Measurements from ENCODE around the gene GRIK1. TPM values are rescaled to one million over a fixed set of nuclear protein-coding genes. Genes with fewer than 3 reads are reported as not detected.

Gene GRIK1
- total RNA-seq, 2 donors from 2014 or later, result 0.11 TPM; not detected in 1

- intact Hi-C loops (cut with DNase I), result no loop called here
- no peaks in the 10 kb centered on the region for H3K36me3 ChIP-seq
- no peak for DNase-seq
- H3K9ac ChIP-seq (ENCODE audit: low read depth in 2 of 2, low read length in 2 of 2), result no peak overlapping the region
- TF ChIP-seq CTCF (IDR thresholded peaks at IDR 0.05), result no peak
- no peaks in the 10 kb centered on the region for H3K4me1 ChIP-seq
- H3K27me3 ChIP-seq, result no peaks in the 10 kb centered on the region
- no peak overlapping the region for H3K27ac ChIP-seq
- H3K4me3 ChIP-seq, result no peak overlapping the region
- H3K9me3 ChIP-seq, result no peaks in the 10 kb centered on the region
These were observed 293.9 kb downstream of the GRIK1 start for GRCh38 chr21:29645666-29646553.

GRCh38 chr21:29643289-29643688 lies 296.5 kb downstream of the GRIK1 start:
- H3K27ac ChIP-seq, result no peak overlapping the region
- no peaks in the 10 kb centered on the region for H3K36me3 ChIP-seq
- H3K27me3 ChIP-seq, result no peaks in the 10 kb centered on the region
- H3K9me3 ChIP-seq, result no peaks in the 10 kb centered on the region
- H3K9ac ChIP-seq (ENCODE audit: low read depth in 2 of 2, low read length in 2 of 2), result no peak overlapping the region
- H3K4me1 ChIP-seq, result no peaks in the 10 kb centered on the region
- H3K4me3 ChIP-seq, result no peak overlapping the region
- intact Hi-C loops (cut with DNase I), result no loop called here
- TF ChIP-seq CTCF (IDR thresholded peaks at IDR 0.05), result no peak
- DNase-seq, result no peak

- Histone ChIP-seq H3K27ac (no peak overlapping the region), H3K9ac (ENCODE audit: low read depth in 2 of 2, low read length in 2 of 2) (no peak overlapping the region), H3K4me1 (no peaks in the 10 kb centered on the region), H3K4me3 (no peak overlapping the region), H3K9me3 (no peaks in the 10 kb centered on the region), H3K27me3 (no peaks in the 10 kb centered on the region), H3K36me3 (no peaks in the 10 kb centered on the region)
- no peak for DNase-seq
- TF ChIP-seq CTCF (IDR thresholded peaks at IDR 0.05), result no peak
- intact Hi-C loops (cut with DNase I), result no loop called here
These were observed 297.1 kb downstream of the GRIK1 start for GRCh38 chr21:29642551-29643245.

- DNase-seq, result no peak
- no peak overlapping the region for H3K9ac ChIP-seq (ENCODE audit: low read depth in 2 of 2, low read length in 2 of 2)
- no peak overlapping the region for H3K4me3 ChIP-seq
- no peak overlapping the region for H3K27ac ChIP-seq
- intact Hi-C loops (cut with DNase I), result no loop called here
- no peaks in the 10 kb centered on the region for H3K27me3 ChIP-seq
- no peaks in the 10 kb centered on the region for H3K36me3 ChIP-seq
- no peaks in the 10 kb centered on the region for H3K9me3 ChIP-seq
- no peak for TF ChIP-seq CTCF (IDR thresholded peaks at IDR 0.05)
- no peaks in the 10 kb centered on the region for H3K4me1 ChIP-seq
These were observed 297.9 kb downstream of the GRIK1 start for GRCh38 chr21:29641635-29642550.

DNA sequence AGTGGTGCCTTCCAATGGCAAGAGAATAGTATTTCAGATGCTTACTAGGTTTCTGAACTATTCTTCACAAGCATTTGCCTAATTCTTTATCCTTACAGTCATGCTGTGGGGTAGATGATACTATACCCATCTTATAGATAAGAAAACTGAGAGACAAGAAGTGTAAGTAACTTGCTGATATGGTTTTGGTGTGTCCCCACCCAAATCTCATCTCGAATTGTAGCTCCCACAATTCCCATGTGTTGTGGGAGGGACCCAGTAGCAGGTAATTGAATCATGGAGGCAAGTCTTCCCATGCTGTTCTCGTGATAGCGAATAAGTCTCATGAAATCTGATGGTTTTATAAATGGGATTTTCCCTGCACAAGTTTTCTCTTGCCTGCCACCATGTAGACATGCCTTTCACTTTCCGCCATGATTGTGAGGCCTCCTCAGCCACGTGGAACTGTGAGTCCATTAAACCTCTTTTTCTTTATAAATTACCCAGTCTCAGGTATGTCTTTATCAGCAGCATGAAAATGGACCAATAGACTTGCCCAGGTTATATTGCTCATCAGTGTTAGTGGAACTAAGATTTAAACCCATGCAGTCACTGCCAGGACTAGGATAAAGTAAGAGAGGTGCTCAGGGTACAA lies 298.7 kb downstream of the GRIK1 start:
- Histone ChIP-seq H3K27ac (no peak overlapping the region), H3K9me3 (no peaks in the 10 kb centered on the region), H3K4me3 (no peak overlapping the region), H3K9ac (ENCODE audit: low read depth in 2 of 2, low read length in 2 of 2) (no peak overlapping the region), H3K4me1 (no peaks in the 10 kb centered on the region), H3K36me3 (no peaks in the 10 kb centered on the region), H3K27me3 (no peaks in the 10 kb centered on the region)
- intact Hi-C loops (cut with DNase I), result no loop called here
- no peak for TF ChIP-seq CTCF (IDR thresholded peaks at IDR 0.05)
- DNase-seq, result no peak

Data from colonic mucosa (tissue), 4 donors.